Loucy (cell line): ENCODE data around the gene TGFBR3.

Experiments
- EZH2phosphoT487 ChIP-seq: fragments of 200-600 bp; IDR thresholded peaks from 2 replicates; pipeline ENCODE4 v1.6.1; 2018; ENCODE audit warnings: antibody characterized with exemption, mild to moderate bottlenecking, moderate library complexity, borderline replicate concordance
- TF ChIP-seq, protein P1 (sequence below): fragments of 200-600 bp; sonication (generic); conservative IDR thresholded peaks from 2 replicates; pipeline ENCODE4 v1.5.1; 2014; ENCODE audit warnings: mild to moderate bottlenecking, antibody characterized with exemption, low read length

DNA sequence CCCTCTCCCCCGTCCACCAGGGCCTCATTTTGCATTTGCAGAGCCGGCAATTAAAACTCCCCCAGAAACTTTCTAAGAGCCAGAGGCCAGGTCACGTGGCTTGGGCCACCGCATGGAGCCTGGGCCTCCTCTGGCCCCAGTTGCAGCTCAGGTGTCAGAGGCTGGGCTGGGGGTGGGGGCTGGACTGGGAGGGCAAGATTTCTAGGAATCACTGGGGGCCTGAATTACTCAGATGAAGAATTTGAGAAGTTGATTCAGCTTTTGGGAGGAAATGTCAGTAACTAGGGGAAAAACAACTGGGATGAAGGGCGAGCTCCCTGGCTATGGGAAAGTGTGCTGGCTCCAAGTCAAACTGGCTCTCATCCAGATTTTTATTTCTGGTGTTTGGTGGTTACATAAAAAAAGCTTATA is 234.3 kb downstream of the TGFBR3 start:
- TF ChIP-seq, protein P1, sequence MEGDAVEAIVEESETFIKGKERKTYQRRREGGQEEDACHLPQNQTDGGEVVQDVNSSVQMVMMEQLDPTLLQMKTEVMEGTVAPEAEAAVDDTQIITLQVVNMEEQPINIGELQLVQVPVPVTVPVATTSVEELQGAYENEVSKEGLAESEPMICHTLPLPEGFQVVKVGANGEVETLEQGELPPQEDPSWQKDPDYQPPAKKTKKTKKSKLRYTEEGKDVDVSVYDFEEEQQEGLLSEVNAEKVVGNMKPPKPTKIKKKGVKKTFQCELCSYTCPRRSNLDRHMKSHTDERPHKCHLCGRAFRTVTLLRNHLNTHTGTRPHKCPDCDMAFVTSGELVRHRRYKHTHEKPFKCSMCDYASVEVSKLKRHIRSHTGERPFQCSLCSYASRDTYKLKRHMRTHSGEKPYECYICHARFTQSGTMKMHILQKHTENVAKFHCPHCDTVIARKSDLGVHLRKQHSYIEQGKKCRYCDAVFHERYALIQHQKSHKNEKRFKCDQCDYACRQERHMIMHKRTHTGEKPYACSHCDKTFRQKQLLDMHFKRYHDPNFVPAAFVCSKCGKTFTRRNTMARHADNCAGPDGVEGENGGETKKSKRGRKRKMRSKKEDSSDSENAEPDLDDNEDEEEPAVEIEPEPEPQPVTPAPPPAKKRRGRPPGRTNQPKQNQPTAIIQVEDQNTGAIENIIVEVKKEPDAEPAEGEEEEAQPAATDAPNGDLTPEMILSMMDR = no peak
- TF ChIP-seq EZH2phosphoT487 = no peak
